PC-3 (cell line): ENCODE data around the gene RIMBP2. TPM values are rescaled to one million over a fixed set of nuclear protein-coding genes. Genes with fewer than 3 reads are reported as not detected.

Source experiments
- ATAC-seq: fragments of 200-7000 bp; cut with Tn5 transposase; 2 replicates; pipeline ENCODE4 v1.9.1; 2020; ENCODE audit warnings: mild to moderate bottlenecking, moderate library complexity
- BruUV-seq: library from RNA; stranded (reverse); fragments of 400-500 nt; replicated peaks from 2 replicates; lab custom pipeline; 2021; lab: Mats Ljungman, UMichigan
- CTCF ChIA-PET: fragments of 300-600 bp; sonication (Branson Sonifier 250); formaldehyde crosslinking; loops from one replicate; lab custom pipeline; 2022; ENCODE audit warnings: antibody characterized with exemption; lab: Charles Lee
- POLR2A ChIA-PET: fragments of 300-600 bp; sonication (Branson Sonifier 250); formaldehyde crosslinking; loops from one replicate; lab custom pipeline; 2022; ENCODE audit warnings: antibody characterized with exemption; ENCODE audit not compliant: unreplicated experiment; lab: Charles Lee
- DNase-seq: peaks from one replicate; pipeline ENCODE4 v3.0.0-alpha.2; 2015
- H2AFZ ChIP-seq: fragments of 300-600 bp; sonication (generic); 2 replicates; pipeline ENCODE4 v1.6.0; 2016; ENCODE audit warnings: antibody characterized with exemption, low read length
- H3F3A ChIP-seq: fragments of 300-600 bp; sonication (generic); one replicate; pipeline ENCODE4 v1.6.0; 2017; ENCODE audit warnings: antibody characterized with exemption, low read length, control low read depth, mild to moderate bottlenecking; ENCODE audit not compliant: unreplicated experiment
- H3K27ac ChIP-seq: fragments of 300-600 bp; sonication (generic); 2 replicates; pipeline ENCODE4 v1.5.1; 2016; ENCODE audit warnings: mild to moderate bottlenecking, low read length
- H3K27me3 ChIP-seq: fragments of 300-600 bp; sonication (generic); 2 replicates; pipeline ENCODE4 v1.6.1; 2016; ENCODE audit warnings: low read length, mixed read lengths
- H3K36me3 ChIP-seq: fragments of 300-600 bp; sonication (generic); 2 replicates; pipeline ENCODE4 v1.6.1; 2016; ENCODE audit warnings: low read depth, mixed run types, low read length, mixed read lengths
- H3K4me1 ChIP-seq: fragments of 300-600 bp; sonication (generic); 2 replicates; pipeline ENCODE4 v1.5.1; 2016; ENCODE audit warnings: low read length; ENCODE audit not compliant: insufficient read depth
- H3K4me2 ChIP-seq: fragments of 300-600 bp; sonication (generic); 2 replicates; pipeline ENCODE4 v1.6.0; 2016; ENCODE audit warnings: low read length
- H3K4me3 ChIP-seq: fragments of 300-600 bp; sonication (generic); 2 replicates; pipeline ENCODE4 v1.5.1; 2016; ENCODE audit warnings: mild to moderate bottlenecking, low read length, mixed read lengths
- H3K79me2 ChIP-seq: fragments of 300-600 bp; sonication (generic); 2 replicates; pipeline ENCODE4 v1.6.1; 2017; ENCODE audit warnings: low read length, mixed read lengths
- H3K9ac ChIP-seq: fragments of 300-600 bp; sonication (generic); 2 replicates; pipeline ENCODE4 v1.6.0; 2016; ENCODE audit warnings: mild to moderate bottlenecking, low read length
- H3K9me2 ChIP-seq: fragments of 300-600 bp; sonication (generic); replicated peaks from 2 replicates; pipeline ENCODE4 v1.6.1; 2016; ENCODE audit warnings: mixed run types, low read length, mixed read lengths
- H3K9me3 ChIP-seq: fragments of 300-600 bp; sonication (generic); 2 replicates; pipeline ENCODE4 v1.6.1; 2016; ENCODE audit warnings: low read length, mixed read lengths
- H4K20me1 ChIP-seq: fragments of 300-600 bp; sonication (generic); 2 replicates; pipeline ENCODE4 v1.6.1; 2016; ENCODE audit warnings: low read length, mixed read lengths
- EZH2 ChIP-seq: fragments of 300-600 bp; sonication (generic); IDR thresholded peaks from one replicate; pipeline ENCODE4 v1.6.1; 2017; ENCODE audit warnings: antibody characterized with exemption, mild to moderate bottlenecking, low read length; ENCODE audit not compliant: unreplicated experiment
- EZH2phosphoT487 ChIP-seq: fragments of 300-600 bp; sonication (generic); IDR thresholded peaks from 2 replicates; pipeline ENCODE4 v1.6.1; 2018; ENCODE audit warnings: mild to moderate bottlenecking, antibody characterized with exemption, low read length, borderline replicate concordance
- intact Hi-C: fragments of 100-400 bp; cut with micrococcal nuclease; formaldehyde crosslinking; loops from 2 replicates; pipeline ENCODE4 v1.9.0; 2023
- total RNA-seq: library from RNA; depleted of rRNA; stranded (reverse); fragments of >200 nt; gene quantifications from 2 replicates; pipeline ENCODE4 v1.2.3, GENCODE V29; 2014
- TF ChIP-seq, protein P1 (sequence below): fragments of 300-600 bp; sonication (generic); conservative IDR thresholded peaks from 2 replicates; pipeline ENCODE4 v1.5.1; 2017; ENCODE audit warnings: antibody characterized with exemption, low read depth, mild to moderate bottlenecking, low read length

RIMBP2 gene
- total RNA-seq, 1 experiment from 2014 or later: not detected

DNA sequence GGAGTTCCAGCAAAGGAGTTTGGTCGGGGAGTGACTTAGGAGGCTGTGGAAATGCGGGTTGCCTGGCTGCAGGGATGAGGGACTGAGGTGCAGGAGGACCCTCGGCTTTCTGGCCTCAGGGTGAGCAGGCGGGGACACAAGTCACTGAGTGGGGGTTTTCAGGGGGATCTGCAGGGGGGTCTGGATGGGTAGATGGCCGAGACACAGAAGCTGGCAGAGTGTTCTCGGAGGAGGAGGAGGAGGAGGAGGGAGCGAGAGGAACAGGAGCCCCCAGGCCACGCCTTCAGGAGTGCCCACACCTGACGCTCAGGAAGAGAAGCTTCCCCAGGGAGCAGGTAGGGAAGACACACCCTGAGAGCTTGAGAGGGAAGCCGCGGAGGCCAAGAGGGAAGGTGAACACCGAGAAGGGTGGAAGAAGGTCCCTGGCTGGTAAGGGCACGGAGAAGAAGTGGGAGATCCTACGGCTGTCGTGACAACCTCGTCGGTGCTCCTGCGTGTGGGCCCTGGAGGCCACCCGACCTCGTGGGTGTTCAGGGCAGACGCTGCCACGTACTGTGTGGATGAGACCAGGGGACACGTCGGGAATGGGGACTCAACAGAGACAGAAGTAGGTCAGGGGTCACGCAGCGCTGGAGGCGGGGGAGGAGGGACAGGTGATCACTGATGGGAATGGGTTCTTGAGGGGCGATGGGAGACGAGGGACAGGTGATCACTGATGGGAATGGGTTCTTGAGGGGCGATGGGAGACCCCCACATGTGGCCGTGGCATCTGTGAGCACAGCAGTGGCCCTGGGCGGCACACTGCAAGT is 269.0 kb downstream of the RIMBP2 start:
- no TSS peak for BruUV-seq
- no peak for DNase-seq
- no peaks in the 10 kb centered on the region for H3F3A ChIP-seq
- H3K4me1 ChIP-seq: no peaks in the 10 kb centered on the region
- no peak overlapping the region for H3K27ac ChIP-seq
- intact Hi-C loops: no loop called here
- H2AFZ ChIP-seq: no peak overlapping the region
- ChIA-PET POLR2A (no interaction called here), CTCF (no interaction called here)
- no peaks in the 10 kb centered on the region for H4K20me1 ChIP-seq
- no peaks in the 10 kb centered on the region for H3K9me2 ChIP-seq
- no peaks in the 10 kb centered on the region for H3K27me3 ChIP-seq
- H3K9ac ChIP-seq: no peak overlapping the region
- no peaks in the 10 kb centered on the region for H3K79me2 ChIP-seq
- no peak for ATAC-seq
- no peak overlapping the region for H3K4me3 ChIP-seq
- no peaks in the 10 kb centered on the region for H3K36me3 ChIP-seq
- no peaks in the 10 kb centered on the region for H3K9me3 ChIP-seq
- TF ChIP-seq EZH2phosphoT487 (no peak), EZH2 (no peak)
- TF ChIP-seq, protein P1, sequence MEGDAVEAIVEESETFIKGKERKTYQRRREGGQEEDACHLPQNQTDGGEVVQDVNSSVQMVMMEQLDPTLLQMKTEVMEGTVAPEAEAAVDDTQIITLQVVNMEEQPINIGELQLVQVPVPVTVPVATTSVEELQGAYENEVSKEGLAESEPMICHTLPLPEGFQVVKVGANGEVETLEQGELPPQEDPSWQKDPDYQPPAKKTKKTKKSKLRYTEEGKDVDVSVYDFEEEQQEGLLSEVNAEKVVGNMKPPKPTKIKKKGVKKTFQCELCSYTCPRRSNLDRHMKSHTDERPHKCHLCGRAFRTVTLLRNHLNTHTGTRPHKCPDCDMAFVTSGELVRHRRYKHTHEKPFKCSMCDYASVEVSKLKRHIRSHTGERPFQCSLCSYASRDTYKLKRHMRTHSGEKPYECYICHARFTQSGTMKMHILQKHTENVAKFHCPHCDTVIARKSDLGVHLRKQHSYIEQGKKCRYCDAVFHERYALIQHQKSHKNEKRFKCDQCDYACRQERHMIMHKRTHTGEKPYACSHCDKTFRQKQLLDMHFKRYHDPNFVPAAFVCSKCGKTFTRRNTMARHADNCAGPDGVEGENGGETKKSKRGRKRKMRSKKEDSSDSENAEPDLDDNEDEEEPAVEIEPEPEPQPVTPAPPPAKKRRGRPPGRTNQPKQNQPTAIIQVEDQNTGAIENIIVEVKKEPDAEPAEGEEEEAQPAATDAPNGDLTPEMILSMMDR: no peak
- H3K4me2 ChIP-seq: no peak overlapping the region

DNA sequence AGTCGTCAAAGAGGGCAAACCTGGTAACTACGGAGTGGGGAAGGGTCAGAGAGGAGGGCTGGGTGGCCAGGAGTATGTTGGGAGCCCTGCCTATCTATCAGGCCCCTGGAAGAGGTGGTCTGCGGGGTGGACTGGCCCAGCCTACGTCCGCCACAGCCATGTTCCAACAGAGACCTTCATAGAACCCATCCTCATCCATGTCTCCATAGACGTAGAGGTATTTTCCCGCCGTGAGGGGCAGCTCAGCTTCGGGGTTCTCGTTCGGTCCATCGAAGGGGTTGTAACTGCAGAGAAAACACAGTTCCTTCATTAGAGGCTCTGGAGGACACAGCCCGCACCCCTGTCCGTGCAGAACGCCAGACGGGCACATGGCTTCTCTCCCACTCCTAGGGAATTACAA is 271.1 kb downstream of the RIMBP2 start:
- no peaks in the 10 kb centered on the region for H3K79me2 ChIP-seq
- POLR2A ChIA-PET: no interaction called here

More for the DNA sequence above, 271.1 kb downstream of the RIMBP2 start:
- Histone ChIP-seq H3K4me3 (no peak overlapping the region), H3F3A (no peaks in the 10 kb centered on the region), H3K4me2 (no peak overlapping the region), H3K9me3 (no peaks in the 10 kb centered on the region), H3K36me3 (no peaks in the 10 kb centered on the region), H3K9me2 (no peaks in the 10 kb centered on the region), H3K27ac (no peak overlapping the region), H3K9ac (no peak overlapping the region), H2AFZ (no peak overlapping the region), H3K4me1 (no peaks in the 10 kb centered on the region), H3K27me3 (no peaks in the 10 kb centered on the region), H4K20me1 (no peaks in the 10 kb centered on the region)
- intact Hi-C loops: no loop called here
- ATAC-seq (no peak), DNase-seq (no peak)
- no TSS peak for BruUV-seq
- CTCF ChIA-PET: no interaction called here
- no peak for TF ChIP-seq EZH2
- TF ChIP-seq, protein P1: no peak
- no peak for TF ChIP-seq EZH2phosphoT487
